ENCODE data around the gene MFSD11.
A peak's percentile ranks its signal among the peaks of the same experiment; 100 is the strongest.
"Not testable (repeated sequence)": the region's sequence is repeated elsewhere in the genome, so short reads cannot be mapped to it uniquely, and the experiment has no call there.

Gene MFSD11

GRCh38 chr17:76709077-76709950 lies 28.6 kb upstream of the MFSD11 start:
- no peak for DNase-seq (ENCODE audit: low spot score)

- not testable (repeated sequence) for DNase-seq (ENCODE audit: low spot score)
Observed at GRCh38 chr17:76709951-76710862, 27.7 kb upstream of the MFSD11 start.

GRCh38 chr17:76710863-76711611 lies 26.9 kb upstream of the MFSD11 start, which contains the start of gene MXRA7:
Gene MXRA7, minus strand, starts transcription at chr17:76710965. Its CDS starts 19 bp downstream, at chr17:76710946.
- peak; percentile 73 for DNase-seq (ENCODE audit: low spot score)

- not testable (repeated sequence) for DNase-seq (ENCODE audit: low spot score)
Observed at GRCh38 chr17:76712321-76712720, 25.6 kb upstream of the MFSD11 start.

GRCh38 chr17:76713765-76714164 lies 24.2 kb upstream of the MFSD11 start:
- DNase-seq (ENCODE audit: low spot score): no peak

GRCh38 chr17:76714336-76714735 lies 23.6 kb upstream of the MFSD11 start:
- DNase-seq (ENCODE audit: low spot score): no peak

- no peak for DNase-seq (ENCODE audit: low spot score)
Observed at GRCh38 chr17:76714822-76715495, 23.0 kb upstream of the MFSD11 start.

- DNase-seq (ENCODE audit: low spot score): no peak
Observed at GRCh38 chr17:76715496-76715830, 22.5 kb upstream of the MFSD11 start.

GRCh38 chr17:76716146-76716838 lies 21.6 kb upstream of the MFSD11 start:
- no peak for DNase-seq (ENCODE audit: low spot score)

- DNase-seq (ENCODE audit: low spot score): no peak
Observed at GRCh38 chr17:76716839-76717215, 21.1 kb upstream of the MFSD11 start.

GRCh38 chr17:76718516-76718915 lies 19.4 kb upstream of the MFSD11 start:
- DNase-seq (ENCODE audit: low spot score): no peak

- DNase-seq (ENCODE audit: low spot score): no peak
Observed at GRCh38 chr17:76720211-76720610, 17.7 kb upstream of the MFSD11 start.

- DNase-seq (ENCODE audit: low spot score): no peak
Observed at GRCh38 chr17:76720941-76721340, 17.0 kb upstream of the MFSD11 start.

GRCh38 chr17:76721463-76721862 lies 16.5 kb upstream of the MFSD11 start:
- no peak for DNase-seq (ENCODE audit: low spot score)

GRCh38 chr17:76722279-76722678 lies 15.6 kb upstream of the MFSD11 start:
- no peak for DNase-seq (ENCODE audit: low spot score)

- DNase-seq (ENCODE audit: low spot score): not testable (repeated sequence)
Observed at GRCh38 chr17:76722977-76723376, 14.9 kb upstream of the MFSD11 start.

- no peak for DNase-seq (ENCODE audit: low spot score)
Observed at GRCh38 chr17:76723812-76724211, 14.1 kb upstream of the MFSD11 start.

GRCh38 chr17:76725580-76726230 lies 12.2 kb upstream of the MFSD11 start:
- DNase-seq (ENCODE audit: low spot score): peak; percentile 72

- peak; percentile 96 for DNase-seq (ENCODE audit: low spot score)
Observed at GRCh38 chr17:76726231-76726775, 11.6 kb upstream of the MFSD11 start, which contains the start of gene JMJD6. Gene JMJD6, minus strand, starts transcription at chr17:76726606. Its CDS starts 131 bp downstream, at chr17:76726475.
